Testis (tissue), 2 donors: ENCODE results near the gene ATXN3.

Source experiments
- POLR2A ChIP-seq: fragments of 450-650 bp; IDR thresholded peaks from one replicate; pipeline ENCODE4 v1.6.1; 2017; ENCODE audit warnings: antibody characterized with exemption, mild to moderate bottlenecking, moderate library complexity
- TF ChIP-seq, protein P1 (sequence below), 3 experiments: fragments of 450-650 bp in 2 of 3; fragments of 200-600 bp in 1 of 3; sonication (generic) in 1 of 3; IDR thresholded peaks; one replicate each; pipeline ENCODE4 v1.5.1; 2016 to 2019; ENCODE audit warnings: antibody characterized with exemption in 3 of 3, mild to moderate bottlenecking in 2 of 3, moderate library complexity in 1 of 3

DNA sequence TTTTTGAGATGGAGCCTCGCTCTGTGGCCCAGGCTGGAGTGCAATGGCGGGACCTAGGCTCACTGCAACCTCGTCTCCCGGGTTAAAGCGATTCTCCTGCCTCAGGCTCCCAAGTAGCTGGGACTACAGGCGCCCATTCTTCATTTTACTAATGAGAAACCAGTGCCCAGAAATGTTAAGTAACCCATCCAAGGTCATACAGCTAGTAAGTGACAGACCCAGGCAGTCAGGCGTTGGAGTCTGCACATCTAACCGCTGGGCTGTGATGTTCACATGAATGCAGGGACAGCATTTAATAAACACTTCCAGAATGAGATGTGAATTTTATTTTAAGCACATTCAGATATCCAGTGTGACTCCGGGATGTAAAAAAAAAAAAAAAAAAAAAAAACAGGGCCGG is 65.2 kb downstream of the ATXN3 start:
- TF ChIP-seq, protein P1, sequence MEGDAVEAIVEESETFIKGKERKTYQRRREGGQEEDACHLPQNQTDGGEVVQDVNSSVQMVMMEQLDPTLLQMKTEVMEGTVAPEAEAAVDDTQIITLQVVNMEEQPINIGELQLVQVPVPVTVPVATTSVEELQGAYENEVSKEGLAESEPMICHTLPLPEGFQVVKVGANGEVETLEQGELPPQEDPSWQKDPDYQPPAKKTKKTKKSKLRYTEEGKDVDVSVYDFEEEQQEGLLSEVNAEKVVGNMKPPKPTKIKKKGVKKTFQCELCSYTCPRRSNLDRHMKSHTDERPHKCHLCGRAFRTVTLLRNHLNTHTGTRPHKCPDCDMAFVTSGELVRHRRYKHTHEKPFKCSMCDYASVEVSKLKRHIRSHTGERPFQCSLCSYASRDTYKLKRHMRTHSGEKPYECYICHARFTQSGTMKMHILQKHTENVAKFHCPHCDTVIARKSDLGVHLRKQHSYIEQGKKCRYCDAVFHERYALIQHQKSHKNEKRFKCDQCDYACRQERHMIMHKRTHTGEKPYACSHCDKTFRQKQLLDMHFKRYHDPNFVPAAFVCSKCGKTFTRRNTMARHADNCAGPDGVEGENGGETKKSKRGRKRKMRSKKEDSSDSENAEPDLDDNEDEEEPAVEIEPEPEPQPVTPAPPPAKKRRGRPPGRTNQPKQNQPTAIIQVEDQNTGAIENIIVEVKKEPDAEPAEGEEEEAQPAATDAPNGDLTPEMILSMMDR (IDR thresholded peaks at IDR 0.05), result no peak
- TF ChIP-seq POLR2A, result no peak
